ENCODE results near the gene SCP2D1.

SCP2D1 gene

GRCh38 chr20:18813483-18813882, at the start of gene SCP2D1:
SCP2D1 (plus strand) TSS chr20:18813783; CDS start chr20:18813816, 33 bp downstream.
- Mint-ChIP-seq H3K36me3 (ENCODE audit: low read depth) (no peaks in the 10 kb centered on the region), H3K27me3 (ENCODE audit: low read depth) (peaks cover 7% of the 10 kb centered on the region), H3K4me3 (no peak within 1 kb of the TSS), H3K4me1 (no peaks in the 10 kb centered on the region), H3K9me3 (no peaks in the 10 kb centered on the region), H3K27ac (no peak within 1 kb of the TSS)
- no peak for TF ChIP-seq CTCF (IDR thresholded peaks at IDR 0.05; ENCODE audit: unreplicated experiment in 3 of 3)

GRCh38 chr20:18767676-18768075, 45.9 kb upstream of the SCP2D1 start:
- Mint-ChIP-seq H3K4me1 (no peaks in the 10 kb centered on the region), H3K4me3 (no peak overlapping the region), H3K36me3 (ENCODE audit: low read depth) (peaks cover 11% of the 10 kb centered on the region), H3K9me3 (peaks cover 3% of the 10 kb centered on the region), H3K27ac (no peak overlapping the region), H3K27me3 (ENCODE audit: low read depth) (no peaks in the 10 kb centered on the region)
- no peak for TF ChIP-seq CTCF (IDR thresholded peaks at IDR 0.05; ENCODE audit: unreplicated experiment in 3 of 3)

GRCh38 chr20:18773566-18773965, 40.0 kb upstream of the SCP2D1 start:
- H3K27me3 Mint-ChIP-seq (ENCODE audit: low read depth), result peaks cover 4% of the 10 kb centered on the region
- no peaks in the 10 kb centered on the region for H3K9me3 Mint-ChIP-seq
- H3K4me3 Mint-ChIP-seq, result no peak overlapping the region
- no peaks in the 10 kb centered on the region for H3K36me3 Mint-ChIP-seq (ENCODE audit: low read depth)
- peaks cover 7% of the 10 kb centered on the region for H3K4me1 Mint-ChIP-seq
- TF ChIP-seq CTCF (IDR thresholded peaks at IDR 0.05; ENCODE audit: unreplicated experiment in 3 of 3), result no peak
- H3K27ac Mint-ChIP-seq, result no peak overlapping the region

GRCh38 chr20:18774207-18774606, 39.4 kb upstream of the SCP2D1 start:
- Mint-ChIP-seq H3K4me3 (no peak overlapping the region), H3K9me3 (no peaks in the 10 kb centered on the region), H3K36me3 (ENCODE audit: low read depth) (no peaks in the 10 kb centered on the region), H3K27ac (no peak overlapping the region), H3K27me3 (ENCODE audit: low read depth) (peaks cover 8% of the 10 kb centered on the region), H3K4me1 (peaks cover 7% of the 10 kb centered on the region)
- TF ChIP-seq CTCF (IDR thresholded peaks at IDR 0.05; ENCODE audit: unreplicated experiment in 3 of 3), result no peak

- H3K4me3 Mint-ChIP-seq, result no peak overlapping the region
- no peaks in the 10 kb centered on the region for H3K9me3 Mint-ChIP-seq
- peaks cover 7% of the 10 kb centered on the region for H3K4me1 Mint-ChIP-seq
- H3K27me3 Mint-ChIP-seq (ENCODE audit: low read depth), result peaks cover 8% of the 10 kb centered on the region
- TF ChIP-seq CTCF (IDR thresholded peaks at IDR 0.05; ENCODE audit: unreplicated experiment in 3 of 3), result no peak
- no peaks in the 10 kb centered on the region for H3K36me3 Mint-ChIP-seq (ENCODE audit: low read depth)
- no peak overlapping the region for H3K27ac Mint-ChIP-seq
These were observed 38.0 kb upstream of the SCP2D1 start for GRCh38 chr20:18775633-18776032.

- peaks cover 7% of the 10 kb centered on the region for H3K4me1 Mint-ChIP-seq
- no peak for TF ChIP-seq CTCF (IDR thresholded peaks at IDR 0.05; ENCODE audit: unreplicated experiment in 3 of 3)
- no peaks in the 10 kb centered on the region for H3K9me3 Mint-ChIP-seq
- H3K27ac Mint-ChIP-seq, result peak overlapping the region in 1 of 3 experiments; percentile 58
- H3K27me3 Mint-ChIP-seq (ENCODE audit: low read depth), result peaks cover 8% of the 10 kb centered on the region
- H3K36me3 Mint-ChIP-seq (ENCODE audit: low read depth), result no peaks in the 10 kb centered on the region
- no peak overlapping the region for H3K4me3 Mint-ChIP-seq
These were observed 34.7 kb upstream of the SCP2D1 start for GRCh38 chr20:18778690-18779392.
